Smooth muscle cell (in vitro differentiated cells): Measurements from ENCODE around the gene PPP2R3B. TPM values are rescaled to one million over a fixed set of nuclear protein-coding genes. Genes with fewer than 3 reads are reported as not detected.
A peak's percentile ranks its signal among the peaks of the same experiment; 100 is the strongest.
"Not testable (repeated sequence)": the region's sequence is repeated elsewhere in the genome, so short reads cannot be mapped to it uniquely, and the experiment has no call there.

Source experiments
- DNase-seq: peaks from one replicate; lab custom pipeline; 2025; ENCODE audit not compliant: unreplicated experiment; lab: John Stamatoyannopoulos, UW
- H2AFZ ChIP-seq: fragments of 200-600 bp; sonication (generic); 2 replicates; pipeline ENCODE4 v1.6.0; 2016; ENCODE audit warnings: antibody characterized with exemption, low read depth, mild to moderate bottlenecking
- H3F3A ChIP-seq: fragments of 200-600 bp; sonication (generic); 2 replicates; pipeline ENCODE4 v1.6.0; 2017; ENCODE audit warnings: antibody characterized with exemption, low read depth
- H3K27ac ChIP-seq: fragments of 200-600 bp; sonication (generic); 2 replicates; pipeline ENCODE4 v1.5.1; 2016; ENCODE audit warnings: low read depth, mild to moderate bottlenecking
- H3K27me3 ChIP-seq: fragments of 200-600 bp; sonication (generic); 2 replicates; pipeline ENCODE4 v1.6.1; 2016; ENCODE audit warnings: low read depth, mild to moderate bottlenecking
- H3K36me3 ChIP-seq: fragments of 200-600 bp; sonication (generic); 2 replicates; pipeline ENCODE4 v1.5.1; 2016; ENCODE audit warnings: low read depth
- H3K4me1 ChIP-seq: fragments of 200-600 bp; sonication (generic); 2 replicates; pipeline ENCODE4 v1.5.1; 2016; ENCODE audit warnings: low read depth
- H3K4me2 ChIP-seq: fragments of 200-600 bp; sonication (generic); 2 replicates; pipeline ENCODE4 v1.6.0; 2016; ENCODE audit warnings: mild to moderate bottlenecking
- H3K4me3 ChIP-seq: fragments of 200-600 bp; sonication (generic); 2 replicates; pipeline ENCODE4 v1.5.1; 2016; ENCODE audit warnings: mild to moderate bottlenecking
- H3K79me2 ChIP-seq: fragments of 200-600 bp; sonication (generic); 2 replicates; pipeline ENCODE4 v1.6.0; 2016; ENCODE audit warnings: low read depth, mild to moderate bottlenecking
- H3K9ac ChIP-seq: fragments of 200-600 bp; sonication (generic); 2 replicates; pipeline ENCODE4 v1.6.0; 2016; ENCODE audit warnings: low read depth
- H3K9me3 ChIP-seq: fragments of 200-600 bp; sonication (generic); replicated peaks from 2 replicates; pipeline ENCODE4 v1.5.1; 2016; ENCODE audit warnings: low read depth
- H4K20me1 ChIP-seq: fragments of 200-600 bp; sonication (generic); 2 replicates; pipeline ENCODE4 v1.6.0; 2016; ENCODE audit warnings: low read depth
- WGBS: methylation state at CpG from one replicate; pipeline ENCODE4 v1.1.7; 2016; ENCODE audit warnings: low lambda C conversion rate; 5-methylcytosine and 5-hydroxymethylcytosine counted together
- polyA plus RNA-seq: library from polyadenylated mRNA; unstranded; fragments of >200 nt; fragmentation: Nextera tagmentation; extraction: Ambion mirVana; gene quantifications from 2 replicates; pipeline ENCODE4 v1.2.1, GENCODE V29; 2016
- total RNA-seq: library from RNA; depleted of rRNA; stranded (reverse); fragments of >200 nt; gene quantifications from 2 replicates; pipeline ENCODE4 v1.2.3, GENCODE V29; 2014
- TF ChIP-seq, protein P1 (sequence below): fragments of 200-600 bp; sonication (generic); IDR thresholded peaks from 2 replicates; pipeline ENCODE4 v1.5.1; 2017; ENCODE audit warnings: borderline replicate concordance, mild to moderate bottlenecking, antibody characterized with exemption; ENCODE audit not compliant: insufficient read depth, poor library complexity, severe bottlenecking

Gene PPP2R3B
- total and polyA plus RNA-seq, 2 experiments from 2014 or later, result 15.2 to 25.1 TPM

DNA sequence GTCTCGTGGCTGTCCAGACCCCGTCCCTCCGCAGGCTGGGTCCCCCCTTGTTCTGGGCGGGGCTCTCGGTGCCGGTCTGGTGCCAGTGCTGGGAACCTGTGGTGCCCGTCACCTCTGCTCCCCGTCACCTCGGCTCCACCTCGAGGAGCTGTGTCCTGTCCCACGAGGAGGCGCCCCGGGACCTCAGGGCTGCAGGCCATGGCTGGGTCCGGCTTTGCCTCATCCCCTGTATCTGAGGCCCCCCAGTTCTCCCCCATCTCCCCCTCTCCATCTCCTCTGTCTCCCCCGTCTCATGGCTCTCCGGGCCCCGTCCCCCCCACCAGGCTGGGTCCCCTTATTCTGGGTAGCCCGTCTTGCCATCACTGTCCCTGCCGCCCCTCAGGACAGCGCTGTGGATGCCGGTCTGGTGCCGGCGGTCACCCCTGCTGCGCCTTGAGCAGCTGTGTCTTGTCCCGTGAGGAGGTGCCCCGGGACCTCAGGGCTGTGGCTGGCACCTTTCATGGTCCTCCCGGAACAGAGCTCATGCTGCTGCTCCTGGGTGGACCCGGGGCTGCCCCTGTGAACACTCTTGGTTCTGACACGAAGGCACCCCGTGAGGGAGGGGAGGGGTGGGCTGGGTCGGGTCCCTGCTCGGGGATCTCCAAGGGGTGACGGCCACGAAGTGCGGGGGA is 54.7 kb downstream of the PPP2R3B start:
- peak overlapping the region; percentile 69 for H3K4me2 ChIP-seq
- no peaks in the 10 kb centered on the region for H3K9me3 ChIP-seq
- TF ChIP-seq, protein P1, sequence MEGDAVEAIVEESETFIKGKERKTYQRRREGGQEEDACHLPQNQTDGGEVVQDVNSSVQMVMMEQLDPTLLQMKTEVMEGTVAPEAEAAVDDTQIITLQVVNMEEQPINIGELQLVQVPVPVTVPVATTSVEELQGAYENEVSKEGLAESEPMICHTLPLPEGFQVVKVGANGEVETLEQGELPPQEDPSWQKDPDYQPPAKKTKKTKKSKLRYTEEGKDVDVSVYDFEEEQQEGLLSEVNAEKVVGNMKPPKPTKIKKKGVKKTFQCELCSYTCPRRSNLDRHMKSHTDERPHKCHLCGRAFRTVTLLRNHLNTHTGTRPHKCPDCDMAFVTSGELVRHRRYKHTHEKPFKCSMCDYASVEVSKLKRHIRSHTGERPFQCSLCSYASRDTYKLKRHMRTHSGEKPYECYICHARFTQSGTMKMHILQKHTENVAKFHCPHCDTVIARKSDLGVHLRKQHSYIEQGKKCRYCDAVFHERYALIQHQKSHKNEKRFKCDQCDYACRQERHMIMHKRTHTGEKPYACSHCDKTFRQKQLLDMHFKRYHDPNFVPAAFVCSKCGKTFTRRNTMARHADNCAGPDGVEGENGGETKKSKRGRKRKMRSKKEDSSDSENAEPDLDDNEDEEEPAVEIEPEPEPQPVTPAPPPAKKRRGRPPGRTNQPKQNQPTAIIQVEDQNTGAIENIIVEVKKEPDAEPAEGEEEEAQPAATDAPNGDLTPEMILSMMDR, result no peak
- peak overlapping the region; percentile 35 for H3K4me3 ChIP-seq
- H3K4me1 ChIP-seq, result peaks cover 3% of the 10 kb centered on the region
- H3K27me3 ChIP-seq, result no peaks in the 10 kb centered on the region
- H3K79me2 ChIP-seq, result no peaks in the 10 kb centered on the region
- no peak overlapping the region for H2AFZ ChIP-seq
- H4K20me1 ChIP-seq, result no peaks in the 10 kb centered on the region
- no peak for DNase-seq
- no peak overlapping the region for H3K27ac ChIP-seq
- no peak overlapping the region for H3K9ac ChIP-seq
- no peaks in the 10 kb centered on the region for H3K36me3 ChIP-seq
- H3F3A ChIP-seq, result no peaks in the 10 kb centered on the region
- 80% methylated on average over 31 of the region's 35 CpGs for WGBS

DNA sequence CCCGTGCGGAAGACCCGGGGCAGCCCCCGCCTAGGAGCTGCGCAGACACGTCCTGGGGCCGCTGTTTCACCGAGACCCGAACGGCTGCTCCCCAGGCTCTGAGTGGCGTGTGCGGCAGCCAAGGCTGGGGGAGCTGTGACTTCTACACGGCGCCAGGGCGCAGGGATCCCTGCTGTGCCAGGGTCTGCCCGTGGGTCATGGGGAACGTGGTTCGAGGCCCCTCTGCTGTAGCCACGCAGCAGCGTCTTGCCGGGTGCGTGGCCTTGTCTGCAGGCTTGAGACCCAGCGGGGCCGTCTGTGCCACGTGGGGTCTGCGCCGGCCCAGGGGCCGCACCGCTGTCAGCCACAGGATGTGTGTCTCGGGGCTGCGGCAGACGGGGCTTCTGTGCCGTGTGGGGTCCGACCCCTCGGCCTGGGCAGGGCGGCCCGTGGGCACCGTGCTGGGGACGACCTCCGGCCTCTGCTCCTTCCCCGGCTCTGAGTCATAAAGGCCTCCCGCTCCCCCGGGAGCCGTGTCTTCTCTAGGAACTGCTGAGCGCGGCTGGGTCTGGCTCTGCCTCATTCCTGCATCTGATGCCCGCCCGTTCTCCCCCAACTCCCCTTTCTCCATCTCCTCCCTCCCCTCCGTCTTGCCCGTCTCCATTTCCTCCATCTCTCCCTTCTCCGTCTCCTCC is 55.4 kb downstream of the PPP2R3B start:
- peak overlapping the region; percentile 69 for H3K4me2 ChIP-seq

DNA sequence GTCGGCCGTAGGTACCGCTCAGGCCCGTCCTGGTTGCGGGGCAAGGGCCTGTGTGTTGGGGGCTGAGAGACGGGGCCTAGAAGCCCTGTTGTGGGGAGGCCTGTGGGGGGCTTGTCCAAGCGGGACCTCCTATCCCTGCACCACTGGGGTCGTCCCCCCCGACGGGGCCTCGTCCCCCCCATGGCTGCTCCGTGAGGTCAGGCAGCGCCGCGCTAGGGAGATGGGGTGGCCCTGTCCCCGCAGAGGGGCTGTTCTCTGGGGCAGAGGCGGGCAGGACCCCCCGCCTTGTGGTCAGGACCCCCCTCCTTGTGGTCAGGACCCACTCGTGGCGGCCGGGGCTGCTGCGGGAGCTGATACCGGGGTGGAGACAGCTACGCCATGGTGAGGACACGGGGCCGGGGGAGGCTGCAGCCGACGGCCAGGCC is 56.0 kb downstream of the PPP2R3B start:
- Histone ChIP-seq H3K27me3 (no peaks in the 10 kb centered on the region), H3K4me3 (no peak overlapping the region), H3K9ac (no peak overlapping the region), H3K27ac (no peak overlapping the region), H3K36me3 (no peaks in the 10 kb centered on the region), H3F3A (no peaks in the 10 kb centered on the region), H2AFZ (no peak overlapping the region), H3K4me1 (peaks cover 3% of the 10 kb centered on the region), H3K9me3 (no peaks in the 10 kb centered on the region), H3K79me2 (no peaks in the 10 kb centered on the region), H4K20me1 (no peaks in the 10 kb centered on the region), H3K4me2 (peak overlapping the region; percentile 69)
- 55% methylated on average over 17 of the region's 28 CpGs for WGBS
- DNase-seq, result no peak
- TF ChIP-seq, protein P1, result no peak

More for the DNA sequence above, 55.4 kb downstream of the PPP2R3B start:
- Histone ChIP-seq H3K27ac (no peak overlapping the region), H3K36me3 (no peaks in the 10 kb centered on the region), H3K79me2 (no peaks in the 10 kb centered on the region), H3K27me3 (no peaks in the 10 kb centered on the region), H3K4me1 (peaks cover 3% of the 10 kb centered on the region), H3F3A (no peaks in the 10 kb centered on the region), H4K20me1 (no peaks in the 10 kb centered on the region), H3K9ac (no peak overlapping the region), H3K9me3 (no peaks in the 10 kb centered on the region), H2AFZ (no peak overlapping the region), H3K4me3 (peak overlapping the region; percentile 35)
- peak; percentile 12 for DNase-seq
- TF ChIP-seq, protein P1, result no peak
- 34% methylated on average over 31 of the region's 51 CpGs for WGBS

DNA sequence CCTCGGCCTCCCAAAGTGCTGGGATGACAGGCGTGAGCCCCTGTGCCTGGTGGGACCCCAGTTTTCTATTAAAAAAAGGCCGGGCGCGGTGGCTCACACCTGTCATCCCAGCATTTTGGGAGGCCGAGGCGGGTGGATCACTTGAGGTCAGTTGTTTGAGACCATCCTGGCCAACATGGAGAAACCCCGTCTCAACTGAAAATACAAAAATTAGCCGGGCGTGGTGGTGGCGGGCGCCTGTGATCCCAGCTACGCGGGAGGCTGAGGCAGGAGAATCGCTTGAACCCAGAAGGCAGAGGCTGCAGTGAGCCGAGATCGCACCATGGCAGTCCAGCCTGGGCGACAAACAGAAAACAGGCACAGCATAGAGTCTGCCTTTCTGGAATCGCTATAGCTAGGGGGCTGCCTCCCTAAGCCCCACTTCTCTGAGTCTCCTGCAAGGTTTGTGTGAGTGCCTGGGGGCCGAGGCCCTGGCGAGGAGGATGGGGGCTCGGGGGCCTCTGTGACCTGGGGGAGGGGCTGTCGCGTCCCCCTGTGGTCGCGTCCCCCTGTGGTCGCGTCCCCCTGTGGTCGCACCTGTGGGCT is 56.5 kb downstream of the PPP2R3B start:
- not testable (repeated sequence) for H3K79me2 ChIP-seq, H3K27ac ChIP-seq, DNase-seq, H3K4me1 ChIP-seq, H3F3A ChIP-seq, H3K27me3 ChIP-seq, H4K20me1 ChIP-seq, H3K4me2 ChIP-seq, H3K4me3 ChIP-seq, H3K9ac ChIP-seq, H3K36me3 ChIP-seq, H2AFZ ChIP-seq, H3K9me3 ChIP-seq
- 93% methylated on average over 27 of the region's 29 CpGs for WGBS
